ENCODE measurements around the gene CCDC158.

The CCDC158 gene

DNA sequence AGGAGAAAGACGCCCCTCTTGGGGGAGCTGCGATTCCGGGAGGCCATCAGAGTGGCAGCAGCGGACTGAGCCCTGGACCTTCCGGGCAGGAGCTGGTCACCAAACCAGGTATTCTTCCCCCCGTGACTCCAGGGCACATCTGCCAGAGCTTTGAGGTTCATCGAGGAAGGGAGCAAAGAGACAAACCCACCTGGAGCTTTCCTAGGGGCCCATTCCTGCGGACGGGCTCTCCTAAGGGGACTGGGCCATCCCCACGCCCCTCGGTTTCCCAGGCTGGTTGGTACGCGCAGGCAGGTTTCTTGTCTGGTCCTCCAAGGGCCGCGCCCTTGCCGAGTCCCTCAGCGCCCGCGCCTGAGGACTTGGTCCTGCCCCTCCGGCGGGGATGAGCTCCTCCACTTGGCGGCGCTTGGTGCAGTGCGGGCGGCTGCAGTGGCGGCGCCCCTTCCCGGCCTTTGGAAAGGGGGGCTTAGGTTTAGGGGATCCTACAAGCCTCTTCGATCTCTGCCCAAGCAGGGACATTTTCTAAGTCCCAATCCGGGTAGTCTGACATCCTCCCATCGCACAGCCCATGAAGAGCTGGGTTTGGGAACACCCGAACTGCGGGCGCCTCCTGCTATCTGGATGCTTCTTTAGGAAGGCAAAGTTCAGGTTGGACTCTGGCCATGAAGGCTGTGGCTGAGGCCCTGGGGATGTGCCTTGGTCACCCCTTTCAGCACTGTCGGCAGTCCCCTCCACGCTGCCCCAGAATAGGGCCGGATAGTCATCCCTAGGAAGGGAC is 113.9 kb downstream of the CCDC158 start:
- peak overlapping the region; percentile 76 for H3K18ac ChIP-seq (ENCODE audit: low read length)
- no CpG with 5 or more reads among the region's 37 CpGs for WGBS, 2 donors (ENCODE audit: extremely low coverage in 2 of 2, insufficient read length in 2 of 2, insufficient replicate concordance in 1 of 2)
- peak; percentile 48 for DNase-seq (ENCODE audit: low spot score)
- no peak overlapping the region for H4K91ac ChIP-seq (ENCODE audit: low read depth, low read length, poor library complexity)
- H3K36me3 ChIP-seq (replicated peaks in 1 of 2; ENCODE audit: control insufficient read depth in 2 of 2, insufficient read depth in 2 of 2, low read length in 2 of 2): no peaks in the 10 kb centered on the region
- no peaks in the 10 kb centered on the region for H3K9me3 ChIP-seq (replicated peaks in 1 of 2; ENCODE audit: control insufficient read depth in 2 of 2, insufficient read depth in 1 of 2, low read depth in 1 of 2, low read length in 2 of 2)
- H3K4me3 ChIP-seq (ENCODE audit: low read length in 2 of 2): peak overlapping the region; percentile 53 to 80
- H3K23ac ChIP-seq (ENCODE audit: low read depth, low read length, poor library complexity): no peak overlapping the region
- peak overlapping the region; percentile 85 for H3K4me2 ChIP-seq (ENCODE audit: insufficient read depth, low read length, poor library complexity, severe bottlenecking)
- H2BK12ac ChIP-seq (ENCODE audit: low read length): no peak overlapping the region
- H3K4ac ChIP-seq (ENCODE audit: low read length): no peak overlapping the region
- H3K27me3 ChIP-seq (ENCODE audit: control insufficient read depth in 3 of 3, insufficient read depth in 3 of 3, low read depth in 1 of 3, low read length in 3 of 3): peaks cover 0 to 74% (median 6%) of the 10 kb centered on the region in 3 experiments
- no peak overlapping the region for H3K14ac ChIP-seq (ENCODE audit: low read length)
- no peak overlapping the region for H2BK5ac ChIP-seq (ENCODE audit: low read length)
- peak overlapping the region; percentile 31 for H3K27ac ChIP-seq (replicated peaks; ENCODE audit: low read length)
- no peaks in the 10 kb centered on the region for H3K79me1 ChIP-seq (ENCODE audit: low read depth, low read length)
- no peak overlapping the region for H2BK15ac ChIP-seq (ENCODE audit: low read length)
- peaks cover 2 to 3% of the 10 kb centered on the region in 2 donors for H3K4me1 ChIP-seq (ENCODE audit: control insufficient read depth in 2 of 2, insufficient read depth in 1 of 2, low read depth in 1 of 2, low read length in 2 of 2)
- H2BK120ac ChIP-seq (ENCODE audit: low read depth, low read length): no peak overlapping the region
- H4K8ac ChIP-seq (ENCODE audit: low read depth, low read length): no peak overlapping the region
- no peak overlapping the region for H2AK5ac ChIP-seq (ENCODE audit: low read depth, low read length)
- H3K9ac ChIP-seq (ENCODE audit: low read depth, low read length, poor library complexity): peak overlapping the region; percentile 79
- peak overlapping the region; percentile 98 for H2AFZ ChIP-seq (ENCODE audit: low read length)

DNA sequence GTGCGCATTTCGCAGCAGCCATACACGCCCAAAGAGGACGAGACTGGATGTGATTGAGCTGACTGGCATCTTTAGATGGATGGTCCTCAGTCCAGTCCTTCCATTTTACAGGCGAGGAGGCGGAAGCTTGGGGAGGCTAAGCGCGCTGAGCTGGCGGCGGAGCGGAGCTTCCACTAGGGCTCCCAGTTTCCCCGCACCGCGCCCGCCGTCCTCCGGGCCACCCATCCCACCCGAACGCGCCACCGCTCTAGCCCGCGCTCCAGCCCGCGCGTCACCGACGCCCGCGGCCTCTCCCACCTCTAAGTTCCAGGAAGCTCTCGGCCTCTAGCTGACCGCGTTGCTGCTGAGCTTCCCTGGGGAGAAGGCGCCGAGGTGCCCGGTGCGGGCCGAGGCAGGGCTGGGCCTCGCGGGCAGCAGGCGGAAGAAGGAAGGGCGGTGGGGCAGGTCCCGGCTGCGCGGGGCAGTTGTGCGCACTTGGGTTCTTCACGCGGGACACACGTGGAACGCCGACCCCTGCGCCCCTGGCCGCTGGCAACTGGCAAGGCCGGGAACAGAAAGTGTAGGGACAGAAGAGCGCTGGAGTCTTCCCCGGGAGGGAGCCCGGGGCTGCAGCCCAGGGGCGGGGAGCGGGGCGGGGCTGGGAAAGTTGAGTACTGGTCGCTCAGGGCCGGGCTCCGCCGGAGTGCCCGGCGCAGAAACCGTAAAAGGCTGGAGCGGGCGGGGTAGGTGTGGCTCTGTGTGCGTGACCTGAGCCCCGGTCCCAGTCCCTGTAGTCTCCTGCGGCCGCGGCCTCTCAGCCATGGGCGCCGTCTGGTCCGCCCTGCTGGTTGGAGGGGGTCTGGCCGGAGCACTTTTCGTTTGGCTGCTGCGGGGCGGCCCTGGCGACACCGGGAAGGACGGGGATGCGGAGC is 114.7 kb downstream of the CCDC158 start, which contains the start of gene STBD1:
TSS of gene STBD1 (plus strand) at position 763 of the 911 bp plus-strand sequence. CDS start at position 800, 37 bp downstream.
- Histone ChIP-seq H2AK5ac (ENCODE audit: low read depth, low read length) (no peak within 1 kb of the TSS), H3K9ac (ENCODE audit: low read depth, low read length, poor library complexity) (peak within 1 kb of the TSS; percentile 89), H3K4me3 (ENCODE audit: low read length in 2 of 2) (peak within 1 kb of the TSS; percentile 53 to 80), H2BK5ac (ENCODE audit: low read length) (peak within 1 kb of the TSS; percentile 28), H3K4me2 (ENCODE audit: insufficient read depth, low read length, poor library complexity, severe bottlenecking) (peak within 1 kb of the TSS; percentile 85), H3K18ac (ENCODE audit: low read length) (peak within 1 kb of the TSS; percentile 95), H2BK12ac (ENCODE audit: low read length) (no peak within 1 kb of the TSS), H3K27me3 (ENCODE audit: control insufficient read depth in 3 of 3, insufficient read depth in 3 of 3, low read depth in 1 of 3, low read length in 3 of 3) (peaks cover 0 to 72% (median 6%) of the 10 kb centered on the region in 3 experiments), H4K91ac (ENCODE audit: low read depth, low read length, poor library complexity) (no peak within 1 kb of the TSS), H3K23ac (ENCODE audit: low read depth, low read length, poor library complexity) (peak within 1 kb of the TSS; percentile 75), H3K4me1 (ENCODE audit: control insufficient read depth in 2 of 2, insufficient read depth in 1 of 2, low read depth in 1 of 2, low read length in 2 of 2) (peaks cover 2% of the 10 kb centered on the region in 2 donors), H3K27ac (replicated peaks; ENCODE audit: low read length) (peak within 1 kb of the TSS; percentile 31), H2AFZ (ENCODE audit: low read length) (peak within 1 kb of the TSS; percentile 98), H2BK15ac (ENCODE audit: low read length) (peak within 1 kb of the TSS; percentile 59), H3K4ac (ENCODE audit: low read length) (no peak within 1 kb of the TSS), H3K36me3 (replicated peaks in 1 of 2; ENCODE audit: control insufficient read depth in 2 of 2, insufficient read depth in 2 of 2, low read length in 2 of 2) (no peaks in the 10 kb centered on the region), H3K79me1 (ENCODE audit: low read depth, low read length) (no peaks in the 10 kb centered on the region), H3K14ac (ENCODE audit: low read length) (no peak within 1 kb of the TSS), H4K8ac (ENCODE audit: low read depth, low read length) (no peak within 1 kb of the TSS), H2BK120ac (ENCODE audit: low read depth, low read length) (no peak within 1 kb of the TSS), H3K9me3 (replicated peaks in 1 of 2; ENCODE audit: control insufficient read depth in 2 of 2, insufficient read depth in 1 of 2, low read depth in 1 of 2, low read length in 2 of 2) (no peaks in the 10 kb centered on the region)
- WGBS, 2 donors (ENCODE audit: extremely low coverage in 2 of 2, insufficient read length in 2 of 2, insufficient replicate concordance in 1 of 2): no CpG with 5 or more reads among the region's 85 CpGs
- DNase-seq (ENCODE audit: low spot score): peak; percentile 73

GRCh38 chr4:76305033-76305687 is 115.8 kb downstream of the CCDC158 start:
- H3K14ac ChIP-seq (ENCODE audit: low read length): no peak overlapping the region
- H3K4me2 ChIP-seq (ENCODE audit: insufficient read depth, low read length, poor library complexity, severe bottlenecking): no peak overlapping the region
- no peaks in the 10 kb centered on the region for H3K36me3 ChIP-seq (replicated peaks in 1 of 2; ENCODE audit: control insufficient read depth in 2 of 2, insufficient read depth in 2 of 2, low read length in 2 of 2)
- DNase-seq (ENCODE audit: low spot score): no peak
- no peak overlapping the region for H3K27ac ChIP-seq (replicated peaks; ENCODE audit: low read length)
- no peak overlapping the region for H2AK5ac ChIP-seq (ENCODE audit: low read depth, low read length)
- no peaks in the 10 kb centered on the region for H3K79me1 ChIP-seq (ENCODE audit: low read depth, low read length)
- no peak overlapping the region for H4K8ac ChIP-seq (ENCODE audit: low read depth, low read length)
- no CpG with 5 or more reads among the region's 7 CpGs for WGBS, 2 donors (ENCODE audit: extremely low coverage in 2 of 2, insufficient read length in 2 of 2, insufficient replicate concordance in 1 of 2)
- H3K9me3 ChIP-seq (replicated peaks in 1 of 2; ENCODE audit: control insufficient read depth in 2 of 2, insufficient read depth in 1 of 2, low read depth in 1 of 2, low read length in 2 of 2): no peaks in the 10 kb centered on the region
- H3K4me1 ChIP-seq (ENCODE audit: control insufficient read depth in 2 of 2, insufficient read depth in 1 of 2, low read depth in 1 of 2, low read length in 2 of 2): peaks cover 2% of the 10 kb centered on the region in 2 donors
- no peak overlapping the region for H3K23ac ChIP-seq (ENCODE audit: low read depth, low read length, poor library complexity)
- no peak overlapping the region for H2BK120ac ChIP-seq (ENCODE audit: low read depth, low read length)
- no peak overlapping the region for H2BK5ac ChIP-seq (ENCODE audit: low read length)
- no peak overlapping the region for H3K4ac ChIP-seq (ENCODE audit: low read length)
- H4K91ac ChIP-seq (ENCODE audit: low read depth, low read length, poor library complexity): no peak overlapping the region
- no peak overlapping the region for H2AFZ ChIP-seq (ENCODE audit: low read length)
- H3K4me3 ChIP-seq (ENCODE audit: low read length in 2 of 2): no peak overlapping the region
- no peak overlapping the region for H2BK12ac ChIP-seq (ENCODE audit: low read length)
- no peak overlapping the region for H3K9ac ChIP-seq (ENCODE audit: low read depth, low read length, poor library complexity)
- H3K18ac ChIP-seq (ENCODE audit: low read length): no peak overlapping the region
- no peak overlapping the region for H2BK15ac ChIP-seq (ENCODE audit: low read length)
- peaks cover 0 to 63% (median 6%) of the 10 kb centered on the region in 3 experiments for H3K27me3 ChIP-seq (ENCODE audit: control insufficient read depth in 3 of 3, insufficient read depth in 3 of 3, low read depth in 1 of 3, low read length in 3 of 3)
